Breast epithelium (tissue), 4 donors: ENCODE data around the gene PPARD. TPM values are rescaled to one million over a fixed set of nuclear protein-coding genes. Genes with fewer than 3 reads are reported as not detected.
"Not testable (repeated sequence)": the region's sequence is repeated elsewhere in the genome, so short reads cannot be mapped to it uniquely, and the experiment has no call there.

Experiments
- DNase-seq, 2 donors: peaks; one replicate each; pipeline ENCODE4 v3.0.0-alpha.2; 2019; ENCODE audit warnings: low spot score in 2 of 2
- H3K27ac ChIP-seq, 2 donors: fragments of 200-600 bp; sonication (generic) in 1 of 2; one replicate each; pipeline ENCODE4 v1.5.1; 2016 to 2019; ENCODE audit warnings: mild to moderate bottlenecking in 1 of 2
- H3K27me3 ChIP-seq, 2 donors: fragments of 200-600 bp; sonication (generic) in 1 of 2; one replicate each; pipeline versions ENCODE4 v1.5.1 to v1.6.0; 2017 to 2019; ENCODE audit warnings: control low read depth in 1 of 2, mild to moderate bottlenecking in 1 of 2
- H3K36me3 ChIP-seq: fragments of 200-600 bp; one replicate; pipeline ENCODE4 v1.5.1; 2019
- H3K4me1 ChIP-seq, 2 donors: fragments of 200-600 bp; sonication (generic); one replicate each; pipeline ENCODE4 v1.5.1; 2016 to 2019; ENCODE audit warnings: control low read depth in 1 of 2
- H3K4me3 ChIP-seq, 3 donors: fragments of 200-600 bp; sonication (generic); 1 replicate in 2 of 3; 2 replicates in 1 of 3; pipeline ENCODE4 v1.5.1; 2016 to 2019; ENCODE audit warnings: mild to moderate bottlenecking in 3 of 3, moderate library complexity in 2 of 3
- H3K9me3 ChIP-seq, 2 donors: fragments of 200-600 bp; sonication (generic) in 1 of 2; one replicate each; pipeline ENCODE4 v1.5.1; 2016 to 2019; ENCODE audit warnings: control low read depth in 1 of 2
- CTCF ChIP-seq, 3 donors: fragments of 450-650 bp; IDR thresholded peaks; one replicate each; pipeline ENCODE4 v1.5.1; 2016 to 2017; ENCODE audit warnings: antibody characterized with exemption in 3 of 3, mild to moderate bottlenecking in 3 of 3, moderate library complexity in 3 of 3
- POLR2A ChIP-seq: fragments of 450-650 bp; IDR thresholded peaks from one replicate; pipeline ENCODE4 v1.6.1; 2016; ENCODE audit warnings: antibody characterized with exemption, mild to moderate bottlenecking, moderate library complexity
- POLR2AphosphoS5 ChIP-seq, 3 donors: sonication (generic); formaldehyde crosslinking; IDR thresholded peaks; one replicate each; pipeline ENCODE4 v1.6.1; 2017; ENCODE audit warnings: antibody characterized with exemption in 3 of 3
- intact Hi-C: fragments of 100-400 bp; cut with DNase I; formaldehyde crosslinking; loops from one replicate; pipeline ENCODE4 v1.15.1; 2023; ENCODE audit warnings: low total_unique reads
- total RNA-seq, 3 donors: library from RNA; depleted of rRNA; stranded (reverse); fragments of >200 nt; gene quantifications; one replicate each; pipeline ENCODE4 v1.1.0, GENCODE V29; 2016

Gene PPARD
- total RNA-seq, 3 donors from 2014 or later: 7.2 to 11.1 (median 10.7) TPM

- TF ChIP-seq POLR2A: no peak
- no peak for TF ChIP-seq POLR2AphosphoS5 (IDR thresholded peaks at IDR 0.05)
- no peak for TF ChIP-seq CTCF (IDR thresholded peaks at IDR 0.05)
- DNase-seq: no peak
- Histone ChIP-seq H3K9me3 (peaks cover 13 to 16% of the 10 kb centered on the region in 2 donors), H3K36me3 (peaks cover 4% of the 10 kb centered on the region), H3K27me3 (no peaks in the 10 kb centered on the region), H3K27ac (no peak overlapping the region), H3K4me1 (no peaks in the 10 kb centered on the region), H3K4me3 (no peak overlapping the region)
- intact Hi-C loops: no loop called here
Measured at GRCh38 chr6:35428421-35429149, 86.2 kb downstream of the PPARD start.

DNA sequence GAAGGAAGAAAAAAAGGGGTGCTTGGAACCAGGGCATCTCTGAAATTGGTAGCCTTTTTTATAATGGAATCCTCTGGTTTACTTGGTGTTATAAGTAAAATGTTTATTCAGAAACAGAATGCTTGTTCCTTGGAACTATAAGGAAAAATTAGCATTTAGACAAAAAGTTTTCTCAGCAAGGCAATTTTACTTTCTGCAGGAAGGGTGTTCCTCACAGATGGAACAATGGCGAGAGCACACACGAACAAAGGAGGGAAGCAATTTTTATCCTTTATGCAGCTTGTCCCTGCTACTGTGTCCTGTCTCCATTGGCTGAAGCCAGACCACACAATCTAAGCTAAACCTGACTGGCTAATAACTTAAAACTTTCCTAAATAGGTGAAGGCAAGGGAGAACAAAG is 87.1 kb downstream of the PPARD start:
- TF ChIP-seq POLR2A: no peak
- no peak for TF ChIP-seq CTCF (IDR thresholded peaks at IDR 0.05)
- TF ChIP-seq POLR2AphosphoS5 (IDR thresholded peaks at IDR 0.05): no peak
- Histone ChIP-seq H3K4me1 (no peaks in the 10 kb centered on the region), H3K27ac (no peak overlapping the region), H3K9me3 (peaks cover 13 to 16% of the 10 kb centered on the region in 2 donors), H3K36me3 (no peaks in the 10 kb centered on the region), H3K4me3 (no peak overlapping the region), H3K27me3 (no peaks in the 10 kb centered on the region)
- no peak for DNase-seq
- intact Hi-C loops: no loop called here

GRCh38 chr6:35432291-35432690 is 89.9 kb downstream of the PPARD start:
- H3K4me1 ChIP-seq: no peaks in the 10 kb centered on the region
- TF ChIP-seq POLR2A (no peak), CTCF (IDR thresholded peaks at IDR 0.05) (no peak), POLR2AphosphoS5 (IDR thresholded peaks at IDR 0.05) (no peak)
- H3K27me3 ChIP-seq: no peaks in the 10 kb centered on the region
- intact Hi-C loops: no loop called here
- DNase-seq: no peak
- H3K36me3 ChIP-seq: no peaks in the 10 kb centered on the region
- no peak overlapping the region for H3K4me3 ChIP-seq
- peaks cover 13 to 16% of the 10 kb centered on the region in 2 donors for H3K9me3 ChIP-seq
- H3K27ac ChIP-seq: no peak overlapping the region

DNA sequence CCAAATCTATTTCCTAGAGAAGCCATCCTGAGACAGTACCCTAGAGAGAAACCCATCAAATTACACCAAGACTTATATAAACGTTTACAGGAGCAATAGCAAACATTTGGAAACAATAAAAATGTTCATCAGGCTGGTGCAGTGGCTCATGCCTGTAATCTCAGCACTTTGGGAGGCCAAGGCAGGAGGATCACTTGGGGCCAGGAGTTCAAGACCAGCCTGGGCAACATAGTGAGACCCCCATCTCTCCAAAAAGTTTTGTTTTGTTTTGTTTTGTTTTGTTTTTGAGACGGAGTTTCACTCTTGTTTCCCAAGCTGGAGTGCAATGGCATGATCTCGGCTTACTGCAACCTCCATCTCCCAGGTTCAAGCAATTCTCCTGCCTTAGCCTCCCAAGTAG is 90.3 kb downstream of the PPARD start:
- H3K4me3 ChIP-seq, H3K27me3 ChIP-seq, DNase-seq, H3K27ac ChIP-seq, intact Hi-C loops, H3K4me1 ChIP-seq, H3K36me3 ChIP-seq: not testable (repeated sequence)
- H3K9me3 ChIP-seq: peaks cover 13 to 16% of the 10 kb centered on the region in 2 donors

DNA sequence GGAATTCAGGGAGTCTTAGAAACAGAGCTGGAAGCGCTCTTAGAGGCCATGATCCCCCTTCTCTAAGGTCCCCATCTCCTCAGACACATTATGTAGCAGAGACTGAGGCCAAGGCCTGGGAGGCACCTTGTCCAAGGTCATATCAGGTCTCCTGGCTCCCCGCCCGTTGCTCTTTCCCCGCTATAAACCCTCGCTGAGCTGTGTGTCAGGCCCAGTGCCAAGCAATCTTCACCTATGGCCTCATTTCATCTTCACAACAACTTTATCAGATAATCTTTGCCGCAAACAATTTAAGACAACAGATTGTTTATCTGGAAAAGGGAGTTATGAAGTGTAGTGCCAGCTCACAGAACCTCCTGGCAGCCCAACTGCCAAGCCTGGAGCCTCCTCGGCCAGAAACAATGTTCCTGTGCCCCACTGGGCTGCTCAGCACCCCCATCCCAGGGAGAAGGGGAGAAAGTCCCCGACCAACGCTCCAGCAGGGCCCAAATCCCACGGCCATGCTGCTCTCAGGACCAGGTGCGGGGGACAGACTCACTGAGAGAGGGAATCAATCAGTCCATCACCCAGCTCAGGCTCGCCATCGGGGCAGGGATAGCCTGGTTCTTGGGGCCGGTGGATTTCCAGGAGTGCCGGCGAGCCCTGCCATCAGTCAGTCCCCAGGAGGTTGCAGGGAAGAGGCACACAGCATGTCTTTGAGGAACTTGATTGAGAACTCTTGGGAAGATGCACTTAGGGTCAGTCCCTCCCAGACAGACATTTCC is 92.9 kb downstream of the PPARD start:
- TF ChIP-seq POLR2AphosphoS5 (IDR thresholded peaks at IDR 0.05): no peak
- TF ChIP-seq CTCF (IDR thresholded peaks at IDR 0.05): no peak
- no peak for TF ChIP-seq POLR2A
- no peak for DNase-seq
- Histone ChIP-seq H3K9me3 (peaks cover 0 to under 1% of the 10 kb centered on the region in 2 donors), H3K27me3 (no peaks in the 10 kb centered on the region), H3K27ac (no peak overlapping the region), H3K4me3 (no peak overlapping the region), H3K36me3 (no peaks in the 10 kb centered on the region), H3K4me1 (no peaks in the 10 kb centered on the region)
- intact Hi-C loops: no loop called here
